ENCODE results near the gene LDB1.

The LDB1 gene

GRCh38 chr10:102134416-102134815 is 14.2 kb upstream of the LDB1 start:
- no peak for DNase-seq

DNA sequence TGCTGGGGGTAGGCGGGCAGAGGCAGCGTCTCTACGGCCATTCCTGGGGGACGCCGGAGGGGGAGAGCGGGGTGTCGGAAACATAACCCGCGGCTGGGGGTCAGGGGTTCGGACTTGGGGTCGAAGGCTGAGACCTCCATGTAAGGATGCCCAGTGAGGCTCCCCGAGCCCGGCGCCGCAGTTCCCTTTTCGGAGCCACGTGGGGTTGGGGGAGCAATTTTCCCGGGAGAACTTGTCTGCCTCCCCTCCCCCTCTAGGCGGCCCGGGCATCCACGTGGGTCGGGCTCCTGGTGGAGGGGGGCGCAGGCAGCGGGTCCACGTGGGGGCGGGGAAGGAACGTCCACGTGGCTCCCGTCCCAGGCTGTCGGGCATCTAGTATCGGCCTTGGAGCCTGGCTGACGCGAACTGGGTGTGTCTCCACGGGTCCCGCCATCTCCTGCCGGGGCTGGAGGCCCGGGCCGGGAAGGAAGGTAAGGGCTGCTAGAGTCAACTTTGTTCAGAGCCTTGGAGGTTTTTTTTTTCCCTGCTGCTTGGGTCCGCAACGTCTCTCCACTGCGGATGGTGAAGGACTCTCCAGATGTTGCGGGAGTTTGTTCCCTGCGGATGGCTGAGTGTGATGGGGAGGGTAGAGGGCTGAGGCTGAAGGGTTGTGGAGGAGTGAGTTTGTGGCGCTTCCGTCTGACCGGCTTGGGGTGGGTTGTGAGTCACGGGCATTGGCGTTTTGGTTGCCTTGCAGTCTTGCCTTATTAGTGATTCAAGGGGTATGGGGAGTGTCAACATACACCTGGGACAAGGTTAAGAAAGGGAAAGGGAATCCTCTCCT is 13.4 kb upstream of the LDB1 start:
- peak; percentile 39 to 41 for DNase-seq

GRCh38 chr10:102132563-102133372 is 12.6 kb upstream of the LDB1 start, which contains the start of gene PPRC1:
TSS of gene PPRC1 (plus strand) at chr10:102133040. CDS start at chr10:102133069, 29 bp downstream.
- DNase-seq: peak; percentile 98

- no peak for DNase-seq
Observed at GRCh38 chr10:102132193-102132562, 12.0 kb upstream of the LDB1 start.

- DNase-seq: no peak
Observed at GRCh38 chr10:102131286-102132170, 11.4 kb upstream of the LDB1 start.

DNA sequence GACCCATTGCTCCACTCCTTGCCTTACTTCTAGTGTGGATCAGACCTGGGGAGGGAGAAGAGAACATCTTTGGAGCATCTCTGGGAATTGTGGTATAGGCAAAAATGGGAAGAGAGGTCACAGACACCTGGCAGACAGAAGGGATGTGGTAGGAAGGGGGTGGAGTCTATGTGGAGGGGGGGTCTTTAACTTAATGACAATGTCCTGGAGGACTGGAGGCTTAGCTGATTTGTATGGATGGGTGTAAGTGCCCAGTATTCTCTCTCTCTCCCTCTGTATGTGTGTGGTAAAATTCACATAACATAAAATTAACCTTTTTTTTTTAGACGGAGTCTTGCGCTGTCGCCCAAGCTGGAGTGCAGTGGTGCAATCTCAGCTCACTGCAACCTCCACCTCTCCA is 3.1 kb upstream of the LDB1 start:
- DNase-seq: no peak

GRCh38 chr10:102122450-102122849 is 2.3 kb upstream of the LDB1 start:
- no peak for DNase-seq

GRCh38 chr10:102121739-102122372 is 1.7 kb upstream of the LDB1 start:
- no peak for DNase-seq

GRCh38 chr10:102120991-102121738 is 997 bp upstream of the LDB1 start:
- no peak for DNase-seq

GRCh38 chr10:102119417-102120141 is 589 bp downstream of the LDB1 start:
- peak; percentile 54 to 69 for DNase-seq

GRCh38 chr10:102118867-102119266 is 1.3 kb downstream of the LDB1 start:
- no peak for DNase-seq

DNA sequence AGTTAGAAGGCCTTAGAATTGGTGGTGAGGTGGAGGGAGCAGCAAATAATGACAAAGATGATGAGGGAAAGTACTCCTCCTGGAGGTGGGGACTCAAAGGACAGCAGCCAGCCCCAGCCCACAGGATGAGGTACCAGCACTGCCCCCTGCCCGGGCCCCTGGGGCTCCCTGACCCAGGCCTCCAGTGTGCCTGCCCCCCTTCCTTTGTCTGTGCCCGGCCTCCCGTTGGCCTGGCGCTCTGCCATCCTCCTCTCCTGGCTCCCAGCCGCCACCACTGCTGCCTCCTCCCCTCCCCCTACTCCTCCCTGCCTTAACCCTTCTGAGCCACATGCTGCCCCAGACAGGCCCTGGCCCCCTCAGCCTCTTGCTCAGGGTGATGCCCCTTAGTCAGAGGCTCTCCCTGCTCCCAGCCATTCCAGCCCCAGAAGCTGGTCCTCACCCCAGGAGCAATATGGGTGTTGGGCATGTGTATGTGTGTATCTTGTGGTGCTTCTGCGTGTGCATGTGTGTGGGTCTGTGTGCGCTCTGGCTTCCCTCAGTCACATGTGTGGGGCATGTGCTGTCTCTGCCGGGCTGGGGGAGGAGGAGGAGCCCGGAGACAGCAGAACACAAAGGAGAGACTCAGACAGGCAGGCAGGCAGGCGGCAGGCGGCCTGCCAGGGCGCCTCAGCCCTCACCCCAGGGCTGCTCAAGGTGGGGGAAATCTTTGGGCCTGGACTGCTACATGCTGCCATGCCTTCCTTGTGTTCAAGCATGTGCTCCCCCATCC is 2.6 kb downstream of the LDB1 start:
- DNase-seq: peak; percentile 52 to 61

DNA sequence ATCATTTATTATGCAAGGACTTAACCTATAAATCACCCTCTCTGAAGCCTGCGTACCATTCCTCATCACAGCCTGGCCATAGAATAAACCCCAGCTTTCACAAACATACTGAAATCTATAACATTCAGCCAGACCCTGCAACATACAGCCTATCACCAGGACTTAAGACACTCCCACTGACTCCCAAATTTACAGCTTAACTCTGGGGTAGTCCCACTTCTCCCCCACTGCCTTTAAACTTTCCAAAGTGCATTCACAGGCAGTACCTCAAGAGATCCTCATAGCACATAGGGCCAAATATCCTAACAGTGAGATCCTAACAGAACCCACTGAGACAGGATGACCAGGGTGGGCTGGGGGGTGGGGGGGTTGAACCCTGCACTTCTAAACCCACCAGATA is 3.5 kb downstream of the LDB1 start:
- no peak for DNase-seq

- DNase-seq: peak; percentile 48 to 59
Observed at GRCh38 chr10:102115775-102116174, 4.4 kb downstream of the LDB1 start.

- DNase-seq: peak; percentile 64 to 75
Observed at GRCh38 chr10:102114861-102115618, 5.1 kb downstream of the LDB1 start.

GRCh38 chr10:102113956-102114857 is 6.0 kb downstream of the LDB1 start:
- DNase-seq: peak in 1 of 2 experiments; percentile 51

- no peak for DNase-seq
Observed at GRCh38 chr10:102113261-102113955, 6.8 kb downstream of the LDB1 start.
